T-helper 2 cell treated with Interferon-gamma antibody and Interleukin-4, amounts not matched to agents 5 μg/mL and 100 μg/mL, for 36 hours (primary cell): Measurements from ENCODE around the gene PXK.

Source experiments
- DNase-seq: peaks from one replicate; pipeline ENCODE4 v3.0.0; 2021; ENCODE audit warnings: low spot score
- H3K27ac Mint-ChIP-seq: one replicate; pipeline ENCODE4 v1.8.0; 2021; ENCODE audit warnings: mild to moderate bottlenecking, mixed read lengths
- H3K27me3 Mint-ChIP-seq: one replicate; pipeline ENCODE4 v1.8.0; 2021; ENCODE audit warnings: low read depth, mixed read lengths
- H3K36me3 Mint-ChIP-seq: one replicate; pipeline ENCODE4 v1.8.0; 2021; ENCODE audit warnings: low read depth, mixed read lengths
- H3K4me1 Mint-ChIP-seq: one replicate; pipeline ENCODE4 v1.8.0; 2021; ENCODE audit warnings: low read depth, mixed read lengths
- H3K4me3 Mint-ChIP-seq: one replicate; pipeline ENCODE4 v1.8.0; 2022; ENCODE audit warnings: mild to moderate bottlenecking, moderate library complexity, mixed read lengths
- H3K9me3 Mint-ChIP-seq: one replicate; pipeline ENCODE4 v1.8.0; 2021; ENCODE audit warnings: mixed read lengths

Gene PXK

GRCh38 chr3:58361866-58362265, 29.2 kb downstream of the PXK start:
- Mint-ChIP-seq H3K4me3 (no peak overlapping the region), H3K27ac (no peak overlapping the region), H3K36me3 (peaks cover 19% of the 10 kb centered on the region), H3K4me1 (peaks cover 44% of the 10 kb centered on the region), H3K9me3 (no peaks in the 10 kb centered on the region), H3K27me3 (no peaks in the 10 kb centered on the region)
- DNase-seq: no peak

GRCh38 chr3:58366699-58367098, 34.0 kb downstream of the PXK start:
- Mint-ChIP-seq H3K27me3 (no peaks in the 10 kb centered on the region), H3K4me3 (peak overlapping the region; percentile 33), H3K27ac (peak overlapping the region; percentile 38), H3K4me1 (peaks cover 39% of the 10 kb centered on the region), H3K9me3 (no peaks in the 10 kb centered on the region), H3K36me3 (peaks cover 31% of the 10 kb centered on the region)
- no peak for DNase-seq

GRCh38 chr3:58369038-58369437, 36.3 kb downstream of the PXK start:
- no peak overlapping the region for H3K27ac Mint-ChIP-seq
- H3K36me3 Mint-ChIP-seq: peaks cover 32% of the 10 kb centered on the region
- no peak for DNase-seq
- H3K4me1 Mint-ChIP-seq: peaks cover 38% of the 10 kb centered on the region
- no peaks in the 10 kb centered on the region for H3K9me3 Mint-ChIP-seq
- H3K27me3 Mint-ChIP-seq: no peaks in the 10 kb centered on the region
- H3K4me3 Mint-ChIP-seq: no peak overlapping the region

- no peak overlapping the region for H3K27ac Mint-ChIP-seq
- peaks cover 32% of the 10 kb centered on the region for H3K4me1 Mint-ChIP-seq
- H3K36me3 Mint-ChIP-seq: peaks cover 32% of the 10 kb centered on the region
- no peaks in the 10 kb centered on the region for H3K9me3 Mint-ChIP-seq
- no peaks in the 10 kb centered on the region for H3K27me3 Mint-ChIP-seq
- no peak overlapping the region for H3K4me3 Mint-ChIP-seq
- no peak for DNase-seq
These were observed 37.2 kb downstream of the PXK start for GRCh38 chr3:58369876-58370275.

GRCh38 chr3:58370407-58370806, 37.7 kb downstream of the PXK start:
- DNase-seq: no peak
- no peaks in the 10 kb centered on the region for H3K9me3 Mint-ChIP-seq
- no peak overlapping the region for H3K4me3 Mint-ChIP-seq
- H3K4me1 Mint-ChIP-seq: peaks cover 27% of the 10 kb centered on the region
- H3K27ac Mint-ChIP-seq: no peak overlapping the region
- no peaks in the 10 kb centered on the region for H3K27me3 Mint-ChIP-seq
- H3K36me3 Mint-ChIP-seq: peaks cover 30% of the 10 kb centered on the region

GRCh38 chr3:58371754-58372153, 39.1 kb downstream of the PXK start:
- H3K9me3 Mint-ChIP-seq: no peaks in the 10 kb centered on the region
- no peaks in the 10 kb centered on the region for H3K27me3 Mint-ChIP-seq
- no peak overlapping the region for H3K4me3 Mint-ChIP-seq
- H3K27ac Mint-ChIP-seq: no peak overlapping the region
- peaks cover 18% of the 10 kb centered on the region for H3K36me3 Mint-ChIP-seq
- peaks cover 15% of the 10 kb centered on the region for H3K4me1 Mint-ChIP-seq
- DNase-seq: no peak

GRCh38 chr3:58375254-58375653, 42.6 kb downstream of the PXK start:
- Mint-ChIP-seq H3K36me3 (peaks cover 10% of the 10 kb centered on the region), H3K4me1 (peaks cover 10% of the 10 kb centered on the region), H3K27ac (no peak overlapping the region), H3K27me3 (no peaks in the 10 kb centered on the region), H3K4me3 (no peak overlapping the region), H3K9me3 (no peaks in the 10 kb centered on the region)
- no peak for DNase-seq

- DNase-seq: no peak
- H3K27ac Mint-ChIP-seq: no peak overlapping the region
- H3K27me3 Mint-ChIP-seq: no peaks in the 10 kb centered on the region
- H3K4me3 Mint-ChIP-seq: no peak overlapping the region
- H3K36me3 Mint-ChIP-seq: peaks cover 12% of the 10 kb centered on the region
- peaks cover 7% of the 10 kb centered on the region for H3K4me1 Mint-ChIP-seq
- H3K9me3 Mint-ChIP-seq: no peaks in the 10 kb centered on the region
These were observed 44.5 kb downstream of the PXK start for GRCh38 chr3:58377168-58377567.

GRCh38 chr3:58377750-58378149, 45.1 kb downstream of the PXK start:
- Mint-ChIP-seq H3K9me3 (no peaks in the 10 kb centered on the region), H3K4me3 (no peak overlapping the region), H3K36me3 (peaks cover 12% of the 10 kb centered on the region), H3K27me3 (no peaks in the 10 kb centered on the region), H3K27ac (no peak overlapping the region), H3K4me1 (peaks cover 7% of the 10 kb centered on the region)
- no peak for DNase-seq

GRCh38 chr3:58379351-58380073, 46.8 kb downstream of the PXK start:
- H3K4me3 Mint-ChIP-seq: no peak overlapping the region
- no peak for DNase-seq
- peaks cover 18% of the 10 kb centered on the region for H3K36me3 Mint-ChIP-seq
- H3K4me1 Mint-ChIP-seq: peaks cover 4% of the 10 kb centered on the region
- no peaks in the 10 kb centered on the region for H3K27me3 Mint-ChIP-seq
- H3K9me3 Mint-ChIP-seq: no peaks in the 10 kb centered on the region
- peak overlapping the region; percentile 21 for H3K27ac Mint-ChIP-seq

GRCh38 chr3:58383476-58383875, 50.8 kb downstream of the PXK start:
- DNase-seq: no peak
- peaks cover 22% of the 10 kb centered on the region for H3K4me1 Mint-ChIP-seq
- no peak overlapping the region for H3K27ac Mint-ChIP-seq
- H3K36me3 Mint-ChIP-seq: peaks cover 26% of the 10 kb centered on the region
- H3K9me3 Mint-ChIP-seq: no peaks in the 10 kb centered on the region
- H3K4me3 Mint-ChIP-seq: no peak overlapping the region
- H3K27me3 Mint-ChIP-seq: no peaks in the 10 kb centered on the region

GRCh38 chr3:58383904-58384303, 51.2 kb downstream of the PXK start:
- Mint-ChIP-seq H3K27ac (no peak overlapping the region), H3K36me3 (peaks cover 29% of the 10 kb centered on the region), H3K9me3 (no peaks in the 10 kb centered on the region), H3K4me1 (peaks cover 26% of the 10 kb centered on the region), H3K27me3 (no peaks in the 10 kb centered on the region), H3K4me3 (no peak overlapping the region)
- DNase-seq: no peak

- Mint-ChIP-seq H3K27me3 (no peaks in the 10 kb centered on the region), H3K4me3 (no peak overlapping the region), H3K9me3 (no peaks in the 10 kb centered on the region), H3K27ac (peak overlapping the region; percentile 64), H3K4me1 (peaks cover 28% of the 10 kb centered on the region), H3K36me3 (peaks cover 30% of the 10 kb centered on the region)
- DNase-seq: no peak
These were observed 51.8 kb downstream of the PXK start for GRCh38 chr3:58384381-58385090.

GRCh38 chr3:58386626-58387365, 54.1 kb downstream of the PXK start:
- H3K4me3 Mint-ChIP-seq: no peak overlapping the region
- H3K9me3 Mint-ChIP-seq: no peaks in the 10 kb centered on the region
- H3K27ac Mint-ChIP-seq: peak overlapping the region; percentile 75
- peaks cover 27% of the 10 kb centered on the region for H3K4me1 Mint-ChIP-seq
- H3K36me3 Mint-ChIP-seq: peaks cover 33% of the 10 kb centered on the region
- no peak for DNase-seq
- no peaks in the 10 kb centered on the region for H3K27me3 Mint-ChIP-seq
